Smooth muscle cell (in vitro differentiated cells): Measurements from ENCODE around the gene DUSP21. TPM values are rescaled to one million over a fixed set of nuclear protein-coding genes. Genes with fewer than 3 reads are reported as not detected.
A peak's percentile ranks its signal among the peaks of the same experiment; 100 is the strongest.

Experiments used
- DNase-seq: peaks from one replicate; lab custom pipeline; 2025; ENCODE audit not compliant: unreplicated experiment; lab: John Stamatoyannopoulos, UW
- H2AFZ ChIP-seq: fragments of 200-600 bp; sonication (generic); 2 replicates; pipeline ENCODE4 v1.6.0; 2016; ENCODE audit warnings: antibody characterized with exemption, low read depth, mild to moderate bottlenecking
- H3F3A ChIP-seq: fragments of 200-600 bp; sonication (generic); 2 replicates; pipeline ENCODE4 v1.6.0; 2017; ENCODE audit warnings: antibody characterized with exemption, low read depth
- H3K27ac ChIP-seq: fragments of 200-600 bp; sonication (generic); 2 replicates; pipeline ENCODE4 v1.5.1; 2016; ENCODE audit warnings: low read depth, mild to moderate bottlenecking
- H3K27me3 ChIP-seq: fragments of 200-600 bp; sonication (generic); 2 replicates; pipeline ENCODE4 v1.6.1; 2016; ENCODE audit warnings: low read depth, mild to moderate bottlenecking
- H3K36me3 ChIP-seq: fragments of 200-600 bp; sonication (generic); 2 replicates; pipeline ENCODE4 v1.5.1; 2016; ENCODE audit warnings: low read depth
- H3K4me1 ChIP-seq: fragments of 200-600 bp; sonication (generic); 2 replicates; pipeline ENCODE4 v1.5.1; 2016; ENCODE audit warnings: low read depth
- H3K4me2 ChIP-seq: fragments of 200-600 bp; sonication (generic); 2 replicates; pipeline ENCODE4 v1.6.0; 2016; ENCODE audit warnings: mild to moderate bottlenecking
- H3K4me3 ChIP-seq: fragments of 200-600 bp; sonication (generic); 2 replicates; pipeline ENCODE4 v1.5.1; 2016; ENCODE audit warnings: mild to moderate bottlenecking
- H3K79me2 ChIP-seq: fragments of 200-600 bp; sonication (generic); 2 replicates; pipeline ENCODE4 v1.6.0; 2016; ENCODE audit warnings: low read depth, mild to moderate bottlenecking
- H3K9ac ChIP-seq: fragments of 200-600 bp; sonication (generic); 2 replicates; pipeline ENCODE4 v1.6.0; 2016; ENCODE audit warnings: low read depth
- H3K9me3 ChIP-seq: fragments of 200-600 bp; sonication (generic); replicated peaks from 2 replicates; pipeline ENCODE4 v1.5.1; 2016; ENCODE audit warnings: low read depth
- H4K20me1 ChIP-seq: fragments of 200-600 bp; sonication (generic); 2 replicates; pipeline ENCODE4 v1.6.0; 2016; ENCODE audit warnings: low read depth
- CTCF ChIP-seq: fragments of 200-600 bp; sonication (generic); IDR thresholded peaks from 2 replicates; pipeline ENCODE4 v1.5.1; 2017; ENCODE audit warnings: borderline replicate concordance, mild to moderate bottlenecking, antibody characterized with exemption; ENCODE audit not compliant: insufficient read depth, poor library complexity, severe bottlenecking
- WGBS: methylation state at CpG from one replicate; pipeline ENCODE4 v1.1.7; 2016; ENCODE audit warnings: low lambda C conversion rate; 5-methylcytosine and 5-hydroxymethylcytosine counted together
- polyA plus RNA-seq: library from polyadenylated mRNA; unstranded; fragments of >200 nt; fragmentation: Nextera tagmentation; extraction: Ambion mirVana; gene quantifications from 2 replicates; pipeline ENCODE4 v1.2.1, GENCODE V29; 2016
- total RNA-seq: library from RNA; depleted of rRNA; stranded (reverse); fragments of >200 nt; gene quantifications from 2 replicates; pipeline ENCODE4 v1.2.3, GENCODE V29; 2014

The DUSP21 gene
- total and polyA plus RNA-seq, 2 experiments from 2014 or later = not detected

- no peaks in the 10 kb centered on the region for H3K27me3 ChIP-seq
- H3K4me1 ChIP-seq = peaks cover 8% of the 10 kb centered on the region
- H3K9me3 ChIP-seq = no peaks in the 10 kb centered on the region
- H3K27ac ChIP-seq = peak within 1 kb of the TSS; percentile 96
- 48% methylated on average over 46 of the region's 61 CpGs for WGBS
- H3K4me3 ChIP-seq = peak within 1 kb of the TSS; percentile 89
- peak; percentile 82 for DNase-seq
- peak within 1 kb of the TSS; percentile 75 for H2AFZ ChIP-seq
- H3K36me3 ChIP-seq = no peaks in the 10 kb centered on the region
- no peak for TF ChIP-seq CTCF
- H3K4me2 ChIP-seq = peak within 1 kb of the TSS; percentile 90
- H3F3A ChIP-seq = no peaks in the 10 kb centered on the region
- H3K9ac ChIP-seq = peak within 1 kb of the TSS; percentile 97
- H4K20me1 ChIP-seq = peaks cover 33% of the 10 kb centered on the region
- H3K79me2 ChIP-seq = peaks cover 46% of the 10 kb centered on the region
Measured at GRCh38 chrX:44872821-44873414, 29.1 kb downstream of the DUSP21 start, which contains the start of gene KDM6A. KDM6A (plus strand) TSS chrX:44873188; CDS start chrX:44873552, 364 bp downstream.

- H3K79me2 ChIP-seq = peaks cover 53% of the 10 kb centered on the region
- H3K4me2 ChIP-seq = peak overlapping the region; percentile 90
- peak overlapping the region; percentile 89 for H3K4me3 ChIP-seq
- peak overlapping the region; percentile 97 for H3K9ac ChIP-seq
- TF ChIP-seq CTCF = no peak
- DNase-seq = no peak
- H3K36me3 ChIP-seq = no peaks in the 10 kb centered on the region
- no peaks in the 10 kb centered on the region for H3K9me3 ChIP-seq
- peak overlapping the region; percentile 75 for H2AFZ ChIP-seq
- H4K20me1 ChIP-seq = peaks cover 40% of the 10 kb centered on the region
- H3F3A ChIP-seq = no peaks in the 10 kb centered on the region
- WGBS = 41% methylated on average over 78 of the region's 99 CpGs
- H3K4me1 ChIP-seq = peaks cover 8% of the 10 kb centered on the region
- H3K27ac ChIP-seq = peak overlapping the region; percentile 96
- H3K27me3 ChIP-seq = no peaks in the 10 kb centered on the region
Measured at GRCh38 chrX:44873415-44874276, 29.8 kb downstream of the DUSP21 start.

GRCh38 chrX:44874420-44875184, 30.8 kb downstream of the DUSP21 start:
- H3K4me2 ChIP-seq = peak overlapping the region; percentile 90
- H3K9me3 ChIP-seq = no peaks in the 10 kb centered on the region
- H3K36me3 ChIP-seq = no peaks in the 10 kb centered on the region
- H3K4me3 ChIP-seq = peak overlapping the region; percentile 89
- H4K20me1 ChIP-seq = peaks cover 50% of the 10 kb centered on the region
- peak overlapping the region; percentile 96 for H3K27ac ChIP-seq
- H3K9ac ChIP-seq = peak overlapping the region; percentile 97
- no peak for TF ChIP-seq CTCF
- no peak overlapping the region for H2AFZ ChIP-seq
- H3K79me2 ChIP-seq = peaks cover 62% of the 10 kb centered on the region
- WGBS = 43% methylated on average over 14 of the region's 14 CpGs
- H3F3A ChIP-seq = no peaks in the 10 kb centered on the region
- peaks cover 8% of the 10 kb centered on the region for H3K4me1 ChIP-seq
- H3K27me3 ChIP-seq = no peaks in the 10 kb centered on the region
- no peak for DNase-seq
